A549 (cell line): Measurements from ENCODE around the gene METTL1. TPM values are rescaled to one million over a fixed set of nuclear protein-coding genes. Genes with fewer than 3 reads are reported as not detected.

Source experiments
- ATAC-seq, 2 experiments: fragments of 200-7000 bp in 1 of 2; fragments of >200 bp in 1 of 2; cut with Nextera tagmentation in 1 of 2; cut with Tn5 transposase in 1 of 2; 3 replicates each; pipeline versions ENCODE4 v1.8.0 to v1.9.1; 2018 to 2020; ENCODE audit warnings: mild to moderate bottlenecking in 1 of 2, moderate library complexity in 1 of 2
- CTCF ChIA-PET: fragments of 300-600 bp; sonication (Branson Sonifier 250); formaldehyde crosslinking; extraction: SDS; loops from one replicate; lab custom pipeline; 2021; ENCODE audit warnings: antibody characterized with exemption, inconsistent platforms; lab: Yijun Ruan, JAX
- POLR2A ChIA-PET: fragments of 350-600 bp; formaldehyde crosslinking; extraction: SDS; loops from one replicate; lab custom pipeline; 2021; ENCODE audit warnings: antibody characterized with exemption, inconsistent platforms; lab: Yijun Ruan, JAX
- DNase-seq, 2 experiments: peaks; one replicate each; pipeline versions ENCODE4 v3.0.0 to v3.0.0-alpha.2; 2011 to 2016; ENCODE audit warnings: low read depth in 1 of 2, low spot score in 1 of 2
- FAIRE-seq: peaks from 2 replicates; lab custom pipeline; 2011; peaks lifted over from hg19 to GRCh38; lab: Jason Lieb, UNC
- H3K27ac ChIP-seq, 2 experiments: fragments of >200 bp; sonication (Bioruptor Twin); formaldehyde crosslinking; 3 replicates each; pipeline ENCODE4 v1.5.1; 2016 to 2017
- H3K4me1 ChIP-seq: fragments of >200 bp; sonication (Bioruptor Twin); formaldehyde crosslinking; 3 replicates; pipeline ENCODE4 v1.6.1; 2016
- H3K4me2 ChIP-seq: fragments of >200 bp; sonication (Bioruptor Twin); formaldehyde crosslinking; 3 replicates; pipeline ENCODE4 v1.6.1; 2016
- H3K4me3 ChIP-seq: fragments of >200 bp; sonication (Bioruptor Twin); formaldehyde crosslinking; 3 replicates; pipeline ENCODE4 v1.5.1; 2016
- H3K9me3 ChIP-seq: fragments of >200 bp; sonication (Bioruptor Twin); formaldehyde crosslinking; 3 replicates; pipeline ENCODE4 v1.6.1; 2016
- CBX2 ChIP-seq: fragments of 200-600 bp; sonication (generic); IDR thresholded peaks from 2 replicates; pipeline ENCODE4 v1.6.1; 2016; ENCODE audit warnings: low read depth, mild to moderate bottlenecking, borderline replicate concordance
- CBX8 ChIP-seq: fragments of 200-600 bp; sonication (generic); IDR thresholded peaks from 2 replicates; pipeline ENCODE4 v1.6.1; 2016
- CHD2 ChIP-seq: fragments of 150-350 bp; IDR thresholded peaks from 2 replicates; pipeline ENCODE4 v1.6.1; 2014; ENCODE audit warnings: low read length; ENCODE audit not compliant: partially characterized antibody
- CTCF ChIP-seq: fragments of >200 bp; sonication (Bioruptor Twin); formaldehyde crosslinking; IDR thresholded peaks from 3 replicates; pipeline ENCODE4 v1.5.1; 2016
- E2F6 ChIP-seq: IDR thresholded peaks from 2 replicates; pipeline ENCODE4 v1.6.1; 2012; ENCODE audit warnings: low read depth, borderline replicate concordance
- EHF ChIP-seq: fragments of 250-450 bp; sonication (Bioruptor Pico); IDR thresholded peaks from 2 replicates; pipeline ENCODE4 v1.5.0; 2020; ENCODE audit warnings: mild to moderate bottlenecking
- EHMT2 ChIP-seq: fragments of 200-600 bp; sonication (generic); IDR thresholded peaks from 2 replicates; pipeline ENCODE4 v1.6.1; 2016; ENCODE audit warnings: antibody characterized with exemption, low read depth, mild to moderate bottlenecking, moderate library complexity
- EP300 ChIP-seq, 2 experiments: fragments of >200 bp; sonication (Bioruptor Twin); formaldehyde crosslinking; IDR thresholded peaks; 2 replicates in 1 of 2; 3 replicates in 1 of 2; pipeline ENCODE4 v1.6.1; 2016 to 2017
- GATA3 ChIP-seq: IDR thresholded peaks from 2 replicates; pipeline ENCODE4 v1.6.1; 2012; ENCODE audit warnings: borderline replicate concordance
- HEYL ChIP-seq: fragments of 250-450 bp; sonication (Bioruptor Pico); IDR thresholded peaks from 2 replicates; pipeline ENCODE4 v1.8.0; 2021; ENCODE audit warnings: mild to moderate bottlenecking, moderate library complexity
- HOXA7 ChIP-seq: fragments of 250-450 bp; sonication (Bioruptor Pico); IDR thresholded peaks from 2 replicates; pipeline ENCODE4 v1.5.0; 2020; ENCODE audit warnings: mild to moderate bottlenecking, moderate library complexity
- HOXB13 ChIP-seq: fragments of 250-450 bp; sonication (Bioruptor Pico); IDR thresholded peaks from 2 replicates; pipeline ENCODE4 v1.5.0; 2020; ENCODE audit warnings: low read depth, mild to moderate bottlenecking, moderate library complexity
- HOXB5 ChIP-seq: fragments of 250-450 bp; sonication (Bioruptor Pico); IDR thresholded peaks from 2 replicates; pipeline ENCODE4 v1.5.0; 2020; ENCODE audit warnings: mild to moderate bottlenecking, moderate library complexity
- JUN ChIP-seq, 2 experiments: fragments of >200 bp; sonication (Bioruptor Twin); formaldehyde crosslinking; IDR thresholded peaks; 2 replicates in 1 of 2; 3 replicates in 1 of 2; pipeline ENCODE4 v1.6.1; 2016 to 2017
- KDM1A ChIP-seq: fragments of 200-600 bp; sonication (generic); IDR thresholded peaks from 2 replicates; pipeline ENCODE4 v1.6.1; 2016; ENCODE audit warnings: low read depth, mild to moderate bottlenecking
- KDM5A ChIP-seq: fragments of 200-600 bp; sonication (generic); IDR thresholded peaks from 2 replicates; pipeline ENCODE4 v1.6.1; 2016; ENCODE audit warnings: antibody characterized with exemption, mild to moderate bottlenecking
- MAFK ChIP-seq: fragments of 450-650 bp; IDR thresholded peaks from 2 replicates; pipeline ENCODE4 v1.6.1; 2014; ENCODE audit not compliant: partially characterized antibody
- MYC ChIP-seq: IDR thresholded peaks from 2 replicates; pipeline ENCODE4 v1.6.1; 2012; ENCODE audit warnings: mild to moderate bottlenecking, inconsistent platforms, low read length, improper control_type of control experiment, borderline replicate concordance
- NFE2L2 ChIP-seq: fragments of 150-350 bp; conservative IDR thresholded peaks from 2 replicates; pipeline ENCODE4 v1.6.1; 2014; ENCODE audit warnings: low read length
- NR3C1 ChIP-seq: fragments of >200 bp; sonication (Bioruptor Twin); formaldehyde crosslinking; IDR thresholded peaks from 3 replicates; pipeline ENCODE4 v1.6.1; 2017
- PHF8 ChIP-seq: fragments of 200-600 bp; sonication (generic); IDR thresholded peaks from 2 replicates; pipeline ENCODE4 v1.6.1; 2016; ENCODE audit warnings: low read depth, mild to moderate bottlenecking, antibody characterized with exemption, moderate library complexity, borderline replicate concordance
- POLR2A ChIP-seq: IDR thresholded peaks from 2 replicates; pipeline ENCODE4 v1.6.1; 2012; ENCODE audit warnings: mild to moderate bottlenecking, low read length
- POLR2AphosphoS2 ChIP-seq: conservative IDR thresholded peaks from 2 replicates; pipeline ENCODE4 v1.6.1; 2012; ENCODE audit warnings: low read length, improper control_type of control experiment, inconsistent platforms
- RAD21 ChIP-seq, 2 experiments: fragments of >200 bp in 1 of 2; sonication (Bioruptor Twin) in 1 of 2; formaldehyde crosslinking in 1 of 2; IDR thresholded peaks in 1 of 2; conservative IDR thresholded peaks in 1 of 2; 2 replicates in 1 of 2; 3 replicates in 1 of 2; pipeline ENCODE4 v1.6.1; 2012 to 2018; ENCODE audit warnings: inconsistent platforms in 1 of 2
- RCOR1 ChIP-seq: fragments of 150-350 bp; IDR thresholded peaks from 2 replicates; pipeline ENCODE4 v1.6.1; 2014; ENCODE audit warnings: antibody characterized with exemption, low read length, low read depth
- SREBF2 ChIP-seq: fragments of 450-650 bp; IDR thresholded peaks from 2 replicates; pipeline ENCODE4 v1.6.1; 2014; ENCODE audit warnings: mild to moderate bottlenecking, moderate library complexity
- TFCP2L1 ChIP-seq: fragments of 250-450 bp; sonication (Bioruptor Pico); IDR thresholded peaks from 2 replicates; pipeline ENCODE4 v1.5.0; 2021; ENCODE audit warnings: mild to moderate bottlenecking
- TP53 ChIP-seq: fragments of 250-450 bp; sonication (Bioruptor Pico); IDR thresholded peaks from 2 replicates; pipeline ENCODE4 v1.5.0; 2021; ENCODE audit warnings: mild to moderate bottlenecking, moderate library complexity
- USF2 ChIP-seq: fragments of 450-650 bp; IDR thresholded peaks from 2 replicates; pipeline ENCODE4 v1.6.1; 2014; ENCODE audit warnings: antibody characterized with exemption
- ZC3H11A ChIP-seq: fragments of 450-650 bp; IDR thresholded peaks from 2 replicates; pipeline ENCODE4 v1.6.1; 2014; ENCODE audit warnings: antibody characterized with exemption, mild to moderate bottlenecking
- ZFP36 ChIP-seq: fragments of 450-650 bp; IDR thresholded peaks from 2 replicates; pipeline ENCODE4 v1.6.1; 2014; ENCODE audit warnings: borderline replicate concordance; ENCODE audit not compliant: partially characterized antibody
- ZSCAN20 ChIP-seq: fragments of 250-450 bp; sonication (Bioruptor Pico); IDR thresholded peaks from 2 replicates; pipeline ENCODE4 v1.8.0; 2022; ENCODE audit warnings: mild to moderate bottlenecking, moderate library complexity
- WGBS: methylation state at CpG from one replicate; pipeline ENCODE4 v1.1.6; 2017; ENCODE audit errors: missing lambda C conversion rate; 5-methylcytosine and 5-hydroxymethylcytosine counted together
- polyA plus RNA-seq, 4 experiments: library from polyadenylated mRNA; depleted of rRNA in 3 of 4; stranded (reverse); fragments of >200 nt; fragmentation: RNase III in 1 of 4; extraction: RNeasy Plus Mini Kit Qiagen cat#74134 plus additional on column Dnase treatment in 1 of 4; gene quantifications; 2 replicates in 3 of 4; 3 replicates in 1 of 4; pipeline ENCODE4 v1.2.3, GENCODE V29; 2011 to 2017

The METTL1 gene
- polyA plus RNA-seq, 2 of the 4 experiments (the other 2 are of a cell fraction), result 55.2 to 60.2 TPM

- ATAC-seq (peak; percentile 72 to 83), FAIRE-seq (no peak), DNase-seq (peak; percentile 70 to 74)
- POLR2A ChIA-PET, result interaction anchor here (1.1 kb wide), 1 partner anchor 39 kb away, joined by 3 read pairs; no protein-coding TSS in a partner anchor
- H3K27ac ChIP-seq, result peak overlapping the region; percentile 62 to 88; a peak in 5 of 6 replicates
- WGBS, result under 1% methylated on average over 36 of the region's 60 CpGs
- peak overlapping the region; percentile 52 for H3K4me3 ChIP-seq
- H3K4me2 ChIP-seq, result peak overlapping the region; percentile 98
- no peak for TF ChIP-seq EP300 (IDR thresholded peaks at IDR 0.05)
- TF ChIP-seq RCOR1, result no peak
- peak; percentile 8; the same call in 1 of the 2 replicates for TF ChIP-seq POLR2A
- TF ChIP-seq HEYL, result no peak
- no peak for TF ChIP-seq RAD21 (conservative IDR thresholded peaks at IDR 0.05 in 1 of 2, IDR thresholded peaks at IDR 0.05 in 1 of 2)
- TF ChIP-seq NFE2L2, result no peak
- TF ChIP-seq ZSCAN20 (CRISPR knock-in tag), result no peak
- peak; percentile 67 for TF ChIP-seq CTCF
- TF ChIP-seq CHD2, result no peak
- TF ChIP-seq USF2, result no peak
- TF ChIP-seq ZC3H11A, result no peak; the same call in 1 of the 2 replicates
- TF ChIP-seq EHF, result no peak
- TF ChIP-seq MAFK, result no peak
- TF ChIP-seq MYC, result no peak
- TF ChIP-seq TP53 (CRISPR knock-in tag), result no peak
- TF ChIP-seq JUN (IDR thresholded peaks at IDR 0.05), result peak in 1 of 2 experiments; percentile 30; a peak in 2 of 5 replicates
- no peak for TF ChIP-seq CBX8
- no peak for TF ChIP-seq PHF8
- no peak for TF ChIP-seq POLR2AphosphoS2
- no peak for TF ChIP-seq TFCP2L1 (CRISPR knock-in tag)
- TF ChIP-seq EHMT2, result no peak
- peak; percentile 56; the same call in 1 of the 2 replicates for TF ChIP-seq E2F6
- no peak for TF ChIP-seq SREBF2
- no peak for TF ChIP-seq ZFP36
- no peak for TF ChIP-seq GATA3
- no peak for TF ChIP-seq KDM1A
- 0 out of 2 replicates have a peak, but pooled peaks have one; percentile 34 for TF ChIP-seq HOXB13 (CRISPR knock-in tag)
- no peak for TF ChIP-seq HOXA7 (CRISPR knock-in tag)
- TF ChIP-seq CBX2, result no peak
- no peak for TF ChIP-seq KDM5A
- no peak for TF ChIP-seq HOXB5 (CRISPR knock-in tag)
- TF ChIP-seq NR3C1, result no peak
- CTCF ChIA-PET, result interaction anchor here (0.8 to 8.0 kb wide), 11 partner anchors 9 to 182 kb away, joined by 3 to 117 read pairs (median 4); partner anchors contain the start of genes MARCHF9 and TSFM
- H3K4me1 ChIP-seq, result peaks cover 25% of the 10 kb centered on the region
- H3K9me3 ChIP-seq, result no peaks in the 10 kb centered on the region
Measured at GRCh38 chr12:57765003-57765697, 6.8 kb downstream of the METTL1 start.
